Measurements from ENCODE around the gene GRID1. TPM values are rescaled to one million over a fixed set of nuclear protein-coding genes. Genes with fewer than 3 reads are reported as not detected.

The GRID1 gene
- total and polyA plus RNA-seq, 11 donors, result 0.69 to 3.4 (median 1.6) TPM

DNA sequence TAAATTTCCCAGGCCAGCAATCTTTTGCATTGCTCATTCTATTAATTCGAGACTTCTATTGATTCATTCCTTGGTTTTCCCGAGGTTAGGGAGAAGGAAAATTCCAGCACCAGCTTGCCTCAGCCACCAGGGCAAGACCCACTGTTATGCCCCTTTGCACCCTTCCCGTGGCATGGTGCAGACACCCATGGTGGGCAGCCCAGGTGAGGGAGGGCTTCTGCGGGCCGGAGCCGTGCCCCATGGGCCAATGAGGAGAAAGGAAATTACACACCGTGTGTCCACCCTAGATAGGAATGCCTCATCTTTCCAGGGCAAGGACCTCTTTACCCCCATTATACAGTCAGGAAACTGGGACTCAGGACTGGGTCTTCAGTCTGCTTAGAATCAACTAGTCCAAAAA, 4.5 kb upstream of the GRID1 start:
- peaks cover 8 to 60% (median 16%) of the 10 kb centered on the region in 9 donors for H3K27me3 ChIP-seq
- intact Hi-C loops (cut with DNase I), result loop anchor here in 8 of 10 donors (5.0 to 10.0 kb wide), 8 partner anchors 49 to 1826 kb away; no protein-coding TSS in a partner anchor
- H3K9me3 ChIP-seq, result no peaks in the 10 kb centered on the region
- H3K36me3 ChIP-seq, result no peaks in the 10 kb centered on the region
- DNase-seq (peak in 2 of 5 donors; percentile 6 to 28), ATAC-seq (no peak)
- TF ChIP-seq CTCF (IDR thresholded peaks at IDR 0.05), result no peak
- TF ChIP-seq POLR2A (IDR thresholded peaks at IDR 0.05), result no peak
- peaks cover 0 to 17% (median 6%) of the 10 kb centered on the region in 12 donors for H3K4me1 ChIP-seq
- 83 to 92% (median 84%) methylated on average over 7 of the region's 7 CpGs for WGBS, 4 donors
- H3K27ac ChIP-seq, result no peak overlapping the region
- no peak overlapping the region for H3K4me3 ChIP-seq

DNA sequence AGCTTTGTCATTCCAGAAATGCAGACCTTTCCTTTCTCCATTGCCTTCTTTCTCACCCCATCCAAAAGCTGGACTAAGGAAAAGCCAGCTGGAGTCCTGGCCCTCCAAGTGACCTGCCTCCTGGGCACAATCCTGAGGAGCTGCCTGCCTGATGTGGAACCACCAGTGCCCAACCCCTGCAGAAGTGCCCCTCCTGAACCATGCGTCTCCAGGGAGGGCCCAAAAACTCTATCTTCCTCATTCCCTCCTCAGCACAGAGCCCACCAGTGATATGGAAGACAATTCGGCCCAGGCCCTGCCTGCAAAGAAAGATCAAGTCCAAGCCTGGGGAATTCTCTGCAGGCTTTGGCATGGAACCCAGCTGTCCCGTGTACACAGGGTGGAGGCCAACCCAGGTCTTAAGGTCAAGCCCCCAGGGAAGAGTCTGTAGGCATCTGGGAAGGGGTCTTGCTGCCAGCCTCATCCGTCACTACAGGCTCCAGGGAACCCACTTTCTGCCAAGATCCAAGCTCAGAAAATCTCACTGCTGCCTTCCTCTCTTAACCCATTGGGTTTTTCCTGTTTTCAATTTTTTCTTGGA, 3.5 kb upstream of the GRID1 start:
- ATAC-seq, result no peak
- no peaks in the 10 kb centered on the region for H3K9me3 ChIP-seq
- no peaks in the 10 kb centered on the region for H3K36me3 ChIP-seq
- peak in 1 of 5 donors; percentile 13 for DNase-seq
- H3K27me3 ChIP-seq, result peaks cover 8 to 64% (median 17%) of the 10 kb centered on the region in 9 donors
- intact Hi-C loops (cut with DNase I), result loop anchor here in 8 of 10 donors (5.0 to 10.0 kb wide), 8 partner anchors 48 to 1825 kb away; no protein-coding TSS in a partner anchor
- H3K4me1 ChIP-seq, result peaks cover 0 to 27% (median 8%) of the 10 kb centered on the region in 12 donors
- H3K27ac ChIP-seq, result no peak overlapping the region
- TF ChIP-seq CTCF (IDR thresholded peaks at IDR 0.05), result no peak
- TF ChIP-seq POLR2A (IDR thresholded peaks at IDR 0.05), result no peak
- 64 to 79% (median 76%) methylated on average over 4 of the region's 4 CpGs for WGBS, 4 donors
- no peak overlapping the region for H3K4me3 ChIP-seq

DNA sequence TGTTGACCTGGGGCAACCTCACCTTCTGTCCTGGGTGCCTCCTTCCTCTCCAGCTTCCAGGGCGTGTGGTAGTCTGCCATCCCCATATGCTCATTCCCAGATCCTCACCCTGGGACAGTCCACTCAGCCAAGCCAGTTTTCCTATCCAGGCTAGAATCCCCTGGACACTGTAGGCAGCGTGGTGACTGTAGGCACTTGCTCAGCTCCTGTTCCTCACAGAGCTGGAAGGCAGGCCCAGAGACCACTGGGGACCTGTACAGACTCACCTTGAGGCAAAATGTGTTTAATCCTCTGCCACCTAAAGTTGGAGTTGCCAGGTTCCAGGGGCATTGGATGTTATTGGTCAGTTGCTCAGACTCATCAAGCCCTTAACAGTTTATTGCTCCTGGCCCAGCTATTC, 2.4 kb upstream of the GRID1 start:
- ATAC-seq, result no peak
- DNase-seq, result peak in 1 of 5 donors; percentile 17
- Histone ChIP-seq H3K27me3 (peaks cover 8 to 72% (median 26%) of the 10 kb centered on the region in 9 donors), H3K36me3 (no peaks in the 10 kb centered on the region), H3K9me3 (no peaks in the 10 kb centered on the region), H3K4me3 (no peak overlapping the region), H3K27ac (no peak overlapping the region), H3K4me1 (peaks cover 0 to 32% (median 8%) of the 10 kb centered on the region in 12 donors)
- WGBS, 4 donors, result 81 to 100% (median 89%) methylated on average over 2 of the region's 2 CpGs
- TF ChIP-seq POLR2A (IDR thresholded peaks at IDR 0.05) (no peak), CTCF (IDR thresholded peaks at IDR 0.05) (no peak)
- intact Hi-C loops (cut with DNase I), result loop anchor here in 6 of 10 donors (5.0 to 10.0 kb wide), 6 partner anchors 264 to 577 kb away; no protein-coding TSS in a partner anchor

DNA sequence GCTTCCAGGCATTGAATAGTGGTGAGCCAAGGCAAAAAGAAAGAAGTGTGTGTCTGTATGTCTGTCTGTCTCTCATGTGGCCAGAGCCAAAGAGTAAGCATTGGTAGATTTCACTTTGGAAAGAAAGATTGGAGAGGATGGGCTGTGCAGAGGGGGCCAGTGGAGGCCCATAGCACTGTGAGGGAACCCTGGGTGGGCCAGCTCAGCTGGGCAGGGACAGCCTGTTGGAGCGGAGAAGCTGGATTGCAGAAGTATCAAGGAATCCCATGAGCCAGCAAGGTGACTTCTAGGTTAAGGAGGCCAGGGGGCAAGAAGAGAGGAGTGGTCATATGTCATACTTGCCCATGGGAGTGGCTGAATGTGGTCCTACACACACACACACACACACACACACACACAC, 1.5 kb upstream of the GRID1 start:
- 88 to 97% (median 92%) methylated on average over 1 of the region's 1 CpG for WGBS, 4 donors
- Histone ChIP-seq H3K4me3 (peak overlapping the region in 1 of 12 donors; percentile 34), H3K4me1 (peaks cover 0 to 41% (median 9%) of the 10 kb centered on the region in 12 donors), H3K36me3 (no peaks in the 10 kb centered on the region), H3K27me3 (peaks cover 11 to 78% (median 30%) of the 10 kb centered on the region in 9 donors), H3K27ac (no peak overlapping the region), H3K9me3 (no peaks in the 10 kb centered on the region)
- DNase-seq, result peak in 1 of 5 donors; percentile 4
- TF ChIP-seq POLR2A (IDR thresholded peaks at IDR 0.05), result no peak
- TF ChIP-seq CTCF (IDR thresholded peaks at IDR 0.05), result no peak
- ATAC-seq, result no peak
- intact Hi-C loops (cut with DNase I), result loop anchor here in 6 of 10 donors (5.0 to 10.0 kb wide), 6 partner anchors 263 to 576 kb away; no protein-coding TSS in a partner anchor
